Ascending aorta (tissue), 2 donors: Measurements from ENCODE around the gene ITCH. TPM values are rescaled to one million over a fixed set of nuclear protein-coding genes. Genes with fewer than 3 reads are reported as not detected.
A peak's percentile ranks its signal among the peaks of the same experiment; 100 is the strongest.
"Not testable (repeated sequence)": the region's sequence is repeated elsewhere in the genome, so short reads cannot be mapped to it uniquely, and the experiment has no call there.

Source experiments
- DNase-seq, 2 donors: peaks; one replicate each; pipeline ENCODE4 v3.0.0-alpha.2; 2019; ENCODE audit warnings: low spot score in 2 of 2
- H3K27ac ChIP-seq, 2 donors: fragments of 200-600 bp; sonication (generic); one replicate each; pipeline ENCODE4 v1.5.1; 2016 to 2017; ENCODE audit warnings: mild to moderate bottlenecking in 1 of 2
- H3K27me3 ChIP-seq: fragments of 200-600 bp; sonication (generic); one replicate; pipeline ENCODE4 v1.5.1; 2017
- H3K36me3 ChIP-seq, 2 donors: fragments of 200-600 bp; sonication (generic); one replicate each; pipeline ENCODE4 v1.5.1; 2016
- H3K4me1 ChIP-seq, 2 donors: fragments of 200-600 bp; sonication (generic); one replicate each; pipeline ENCODE4 v1.5.1; 2016 to 2017; ENCODE audit warnings: mild to moderate bottlenecking in 1 of 2
- H3K4me3 ChIP-seq, 2 donors: fragments of 200-600 bp; sonication (generic); one replicate each; pipeline ENCODE4 v1.5.1; 2016 to 2017; ENCODE audit warnings: mild to moderate bottlenecking in 1 of 2
- H3K9me3 ChIP-seq, 2 donors: fragments of 200-600 bp; sonication (generic); one replicate each; pipeline ENCODE4 v1.5.1; 2016
- CTCF ChIP-seq, 3 experiments: fragments of 200-600 bp in 2 of 3; fragments of 450-650 bp in 1 of 3; sonication (generic) in 2 of 3; IDR thresholded peaks; one replicate each; pipeline ENCODE4 v1.5.1; 2016 to 2019; ENCODE audit warnings: antibody characterized with exemption in 3 of 3, mild to moderate bottlenecking in 1 of 3, moderate library complexity in 1 of 3
- intact Hi-C: fragments of 100-400 bp; cut with DNase I; formaldehyde crosslinking; loops from one replicate; pipeline ENCODE4 v1.15.1; 2023
- total RNA-seq: library from RNA; depleted of rRNA; stranded (reverse); fragments of >200 nt; gene quantifications from one replicate; pipeline ENCODE4 v1.1.0, GENCODE V29; 2016

Gene ITCH
- total RNA-seq, 1 donor from 2014 or later: 42.8 TPM

GRCh38 chr20:34364223-34364506 lies 1.1 kb downstream of the ITCH start:
- peaks cover 0 to under 1% of the 10 kb centered on the region in 2 donors for H3K36me3 ChIP-seq
- H3K27ac ChIP-seq: peak overlapping the region; percentile 92 to 94
- peak overlapping the region; percentile 79 to 83 for H3K4me3 ChIP-seq
- H3K27me3 ChIP-seq: no peaks in the 10 kb centered on the region
- no peaks in the 10 kb centered on the region for H3K9me3 ChIP-seq
- intact Hi-C loops: loop anchor here (5.0 to 10.0 kb wide), 3 partner anchors 33 to 1591 kb away; partner anchors contain the start of genes DYNLRB1 and SCAND1
- no peak for TF ChIP-seq CTCF (IDR thresholded peaks at IDR 0.05)
- DNase-seq: no peak
- peaks cover 6 to 42% of the 10 kb centered on the region in 2 donors for H3K4me1 ChIP-seq

- Histone ChIP-seq H3K27ac (peak overlapping the region in 1 of 2 donors; percentile 6), H3K27me3 (no peaks in the 10 kb centered on the region), H3K36me3 (peaks cover 11 to 16% of the 10 kb centered on the region in 2 donors), H3K4me1 (peaks cover 6 to 42% of the 10 kb centered on the region in 2 donors), H3K9me3 (no peaks in the 10 kb centered on the region), H3K4me3 (peak overlapping the region in 1 of 2 donors; percentile 6)
- intact Hi-C loops: loop anchor here (10.0 kb wide), 1 partner anchor 1589 kb away; the partner anchor contains the start of gene SCAND1
- no peak for DNase-seq
- TF ChIP-seq CTCF (IDR thresholded peaks at IDR 0.05): no peak
Measured at GRCh38 chr20:34365765-34366213, 2.7 kb downstream of the ITCH start.

GRCh38 chr20:34367155-34367554 lies 4.1 kb downstream of the ITCH start:
- H3K4me1 ChIP-seq: peaks cover 6 to 42% of the 10 kb centered on the region in 2 donors
- no peak for DNase-seq
- intact Hi-C loops: loop anchor here (10.0 kb wide), 1 partner anchor 1588 kb away; the partner anchor contains the start of gene SCAND1
- H3K9me3 ChIP-seq: no peaks in the 10 kb centered on the region
- H3K4me3 ChIP-seq: no peak overlapping the region
- no peak overlapping the region for H3K27ac ChIP-seq
- H3K27me3 ChIP-seq: no peaks in the 10 kb centered on the region
- no peak for TF ChIP-seq CTCF (IDR thresholded peaks at IDR 0.05)
- peaks cover 18 to 26% of the 10 kb centered on the region in 2 donors for H3K36me3 ChIP-seq

- H3K27me3 ChIP-seq, H3K9me3 ChIP-seq, DNase-seq, H3K4me3 ChIP-seq, H3K27ac ChIP-seq: not testable (repeated sequence)
- Histone ChIP-seq H3K4me1 (peaks cover 3 to 38% of the 10 kb centered on the region in 2 donors), H3K36me3 (peaks cover 22 to 26% of the 10 kb centered on the region in 2 donors)
- intact Hi-C loops: loop anchor here (10.0 kb wide), 1 partner anchor 1587 kb away; the partner anchor contains the start of gene SCAND1
Measured at GRCh38 chr20:34367911-34368310, 4.8 kb downstream of the ITCH start.

- intact Hi-C loops: loop anchor here (10.0 kb wide), 1 partner anchor 1586 kb away; the partner anchor contains the start of gene SCAND1
- DNase-seq: no peak
- TF ChIP-seq CTCF (IDR thresholded peaks at IDR 0.05): no peak
- Histone ChIP-seq H3K4me1 (peaks cover 3 to 38% of the 10 kb centered on the region in 2 donors), H3K36me3 (peaks cover 22 to 33% of the 10 kb centered on the region in 2 donors), H3K27me3 (no peaks in the 10 kb centered on the region), H3K9me3 (no peaks in the 10 kb centered on the region), H3K4me3 (no peak overlapping the region), H3K27ac (no peak overlapping the region)
Measured at GRCh38 chr20:34368547-34368946, 5.5 kb downstream of the ITCH start.

GRCh38 chr20:34369265-34369664 lies 6.2 kb downstream of the ITCH start:
- Histone ChIP-seq H3K36me3 (peaks cover 22 to 34% of the 10 kb centered on the region in 2 donors), H3K9me3 (no peaks in the 10 kb centered on the region), H3K4me3 (no peak overlapping the region), H3K27ac (no peak overlapping the region), H3K4me1 (peaks cover 2 to 37% of the 10 kb centered on the region in 2 donors), H3K27me3 (no peaks in the 10 kb centered on the region)
- no peak for TF ChIP-seq CTCF (IDR thresholded peaks at IDR 0.05)
- DNase-seq: no peak
- intact Hi-C loops: loop anchor here (10.0 kb wide), 1 partner anchor 1586 kb away; the partner anchor contains the start of gene SCAND1
